ENCODE data around the gene PPFIBP2. TPM values are rescaled to one million over a fixed set of nuclear protein-coding genes. Genes with fewer than 3 reads are reported as not detected.

PPFIBP2 gene
- total RNA-seq, 2 experiments from 2014 or later, result 102 to 182 TPM

- Histone ChIP-seq H3K4me2 (ENCODE audit: low read length) (no peak overlapping the region), H3K9me2 (ENCODE audit: insufficient read depth, low read length) (no peaks in the 10 kb centered on the region), H3K4me1 (ENCODE audit: insufficient read depth, low read length, poor library complexity, severe bottlenecking) (no peaks in the 10 kb centered on the region), H4K20me1 (ENCODE audit: insufficient read depth, low read length) (peaks cover 5% of the 10 kb centered on the region; the same call in 1 of the 2 replicates), H3K9me3 (ENCODE audit: low read length) (peaks cover 16% of the 10 kb centered on the region; the same call in 1 of the 2 replicates), H3K79me2 (ENCODE audit: insufficient read depth, low read depth, low read length) (no peaks in the 10 kb centered on the region), H3K4me3 (ENCODE audit: low read depth, low read length, poor library complexity, severe bottlenecking) (no peak overlapping the region), H3K36me3 (ENCODE audit: insufficient read depth, low read length) (peaks cover 68% of the 10 kb centered on the region), H2AFZ (ENCODE audit: low read length) (no peak overlapping the region), H3K27ac (ENCODE audit: low read depth, low read length, poor library complexity, severe bottlenecking) (no peak overlapping the region)
- POLR2A ChIA-PET, result interaction anchor here (0.5 kb wide), 1 partner anchor 140 kb away, joined by 3 read pairs; no protein-coding TSS in a partner anchor
- TF ChIP-seq EZH2phosphoT487 (IDR thresholded peaks at IDR 0.05; ENCODE audit: borderline replicate concordance, low read depth, low read length) (no peak), CTCF (conservative IDR thresholded peaks at IDR 0.05; ENCODE audit: low read length) (0 out of 2 replicates have a peak, but pooled peaks have one; percentile 38)
- BruUV-seq (replicated peaks), result no TSS peak
- intact Hi-C loops (cut with micrococcal nuclease; ENCODE audit: unreplicated experiment), result no loop called here
- CTCF ChIA-PET (ENCODE audit: unreplicated experiment), result interaction anchor here (1.1 kb wide), 1 partner anchor 57 kb away, joined by 4 read pairs; no protein-coding TSS in a partner anchor
- no peak for DNase-seq (ENCODE audit: low spot score)
Measured at GRCh38 chr11:7572001-7572712, 58.4 kb downstream of the PPFIBP2 start.

- H3K9me3 ChIP-seq (ENCODE audit: low read length), result peaks cover 6% of the 10 kb centered on the region; the same call in 1 of the 2 replicates
- peaks cover 64% of the 10 kb centered on the region for H3K36me3 ChIP-seq (ENCODE audit: insufficient read depth, low read length)
- TF ChIP-seq EZH2phosphoT487 (IDR thresholded peaks at IDR 0.05; ENCODE audit: borderline replicate concordance, low read depth, low read length), result no peak
- TF ChIP-seq CTCF (conservative IDR thresholded peaks at IDR 0.05; ENCODE audit: low read length), result no peak
- H3K4me1 ChIP-seq (ENCODE audit: insufficient read depth, low read length, poor library complexity, severe bottlenecking), result no peaks in the 10 kb centered on the region
- no peak overlapping the region for H3K4me3 ChIP-seq (ENCODE audit: low read depth, low read length, poor library complexity, severe bottlenecking)
- no peak overlapping the region for H2AFZ ChIP-seq (ENCODE audit: low read length)
- no peaks in the 10 kb centered on the region for H3K79me2 ChIP-seq (ENCODE audit: insufficient read depth, low read depth, low read length)
- intact Hi-C loops (cut with micrococcal nuclease; ENCODE audit: unreplicated experiment), result no loop called here
- H3K9me2 ChIP-seq (ENCODE audit: insufficient read depth, low read length), result no peaks in the 10 kb centered on the region
- H3K4me2 ChIP-seq (ENCODE audit: low read length), result no peak overlapping the region
- ChIA-PET CTCF (ENCODE audit: unreplicated experiment) (no interaction called here), POLR2A (interaction anchor here (1.3 kb wide), 1 partner anchor 13 kb away, joined by 3 read pairs; no protein-coding TSS in a partner anchor)
- peaks cover 5% of the 10 kb centered on the region; the same call in 1 of the 2 replicates for H4K20me1 ChIP-seq (ENCODE audit: insufficient read depth, low read length)
- BruUV-seq (replicated peaks), result no TSS peak
- no peak overlapping the region for H3K27ac ChIP-seq (ENCODE audit: low read depth, low read length, poor library complexity, severe bottlenecking)
- no peak for DNase-seq (ENCODE audit: low spot score)
Measured at GRCh38 chr11:7573193-7573557, 59.4 kb downstream of the PPFIBP2 start.
